ENCODE measurements around the gene CPNE8.

DNA sequence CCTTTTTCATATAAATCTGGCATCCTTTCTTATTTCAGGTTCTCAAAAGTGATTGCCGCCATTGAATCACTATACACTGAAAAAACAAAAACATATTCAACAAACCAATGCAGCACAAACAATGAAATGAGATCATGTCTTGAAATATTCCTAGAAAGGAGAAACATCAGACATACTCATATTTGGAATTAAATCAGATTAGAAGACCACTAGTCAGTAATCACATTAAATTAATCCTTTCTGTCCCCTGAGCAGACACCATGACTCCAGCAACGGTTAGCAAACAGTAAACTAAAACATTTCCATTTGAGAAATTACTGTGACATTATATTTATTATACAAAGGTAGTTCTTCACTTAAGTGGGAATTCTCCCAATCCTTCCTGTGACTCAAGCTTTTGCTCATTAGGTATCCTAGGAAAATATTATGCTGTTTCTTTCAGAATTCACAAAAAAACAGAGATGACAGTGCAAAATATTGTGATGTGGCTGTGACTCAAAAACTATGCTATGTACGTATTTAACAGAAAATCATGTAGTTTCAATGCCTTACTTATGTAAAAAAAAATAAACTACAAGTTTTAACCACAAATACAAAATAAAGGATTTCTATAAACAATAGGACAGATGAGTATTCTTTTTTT is 29.7 kb downstream of the CPNE8 start:
- TF ChIP-seq, protein P1, sequence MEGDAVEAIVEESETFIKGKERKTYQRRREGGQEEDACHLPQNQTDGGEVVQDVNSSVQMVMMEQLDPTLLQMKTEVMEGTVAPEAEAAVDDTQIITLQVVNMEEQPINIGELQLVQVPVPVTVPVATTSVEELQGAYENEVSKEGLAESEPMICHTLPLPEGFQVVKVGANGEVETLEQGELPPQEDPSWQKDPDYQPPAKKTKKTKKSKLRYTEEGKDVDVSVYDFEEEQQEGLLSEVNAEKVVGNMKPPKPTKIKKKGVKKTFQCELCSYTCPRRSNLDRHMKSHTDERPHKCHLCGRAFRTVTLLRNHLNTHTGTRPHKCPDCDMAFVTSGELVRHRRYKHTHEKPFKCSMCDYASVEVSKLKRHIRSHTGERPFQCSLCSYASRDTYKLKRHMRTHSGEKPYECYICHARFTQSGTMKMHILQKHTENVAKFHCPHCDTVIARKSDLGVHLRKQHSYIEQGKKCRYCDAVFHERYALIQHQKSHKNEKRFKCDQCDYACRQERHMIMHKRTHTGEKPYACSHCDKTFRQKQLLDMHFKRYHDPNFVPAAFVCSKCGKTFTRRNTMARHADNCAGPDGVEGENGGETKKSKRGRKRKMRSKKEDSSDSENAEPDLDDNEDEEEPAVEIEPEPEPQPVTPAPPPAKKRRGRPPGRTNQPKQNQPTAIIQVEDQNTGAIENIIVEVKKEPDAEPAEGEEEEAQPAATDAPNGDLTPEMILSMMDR (IDR thresholded peaks at IDR 0.05): no peak
- no peak for TF ChIP-seq POLR2A (IDR thresholded peaks at IDR 0.05)
- no peak for TF ChIP-seq POLR2AphosphoS5 (IDR thresholded peaks at IDR 0.05)
